Measurements from ENCODE around the gene WDR90.

Gene WDR90

DNA sequence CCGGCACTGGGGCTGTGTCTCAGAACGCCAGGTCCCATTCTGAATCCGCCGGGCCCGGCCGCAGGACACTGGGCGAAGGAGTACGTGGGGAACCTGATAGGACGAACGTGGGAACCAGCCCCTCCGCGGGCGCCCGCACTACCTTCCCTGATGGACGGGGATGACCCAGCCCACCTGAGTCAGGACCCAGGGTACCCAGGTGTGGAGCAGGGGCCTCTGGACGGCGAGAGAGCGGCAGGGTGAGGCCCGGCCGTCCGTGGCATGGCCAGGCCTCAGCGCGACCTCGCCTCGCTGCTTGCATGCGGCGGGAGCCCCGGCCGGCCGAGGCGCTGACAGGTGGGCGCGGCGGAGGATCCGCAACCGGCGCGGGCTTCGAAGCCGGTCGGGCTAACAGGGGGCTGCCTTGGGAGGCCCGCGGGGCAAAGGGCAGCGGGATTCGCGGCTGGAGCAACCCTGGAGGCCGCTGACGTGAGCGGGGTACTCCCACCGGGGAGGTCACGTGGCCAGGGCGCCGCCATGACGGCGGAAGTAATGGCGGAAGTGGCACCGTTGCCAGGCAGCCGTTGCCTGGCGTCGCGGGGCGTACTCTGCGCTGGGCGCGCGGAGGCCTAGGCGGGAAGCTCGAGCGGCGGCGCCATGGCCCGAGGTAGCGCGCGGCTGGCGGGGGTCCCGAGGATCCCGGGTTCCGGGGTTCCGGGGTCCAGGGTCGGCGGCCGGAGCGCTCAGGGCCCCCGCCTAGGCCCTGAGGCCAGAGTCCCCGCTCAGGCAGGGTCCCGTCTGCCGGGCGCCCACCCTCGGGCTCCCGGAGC, at the start of gene WDR90:
Gene WDR90, plus strand, starts transcription at position 585 of the 809 bp plus-strand sequence. Its CDS starts 52 bp downstream, at position 637.
- DNase-seq: peak; percentile 79 to 85

DNA sequence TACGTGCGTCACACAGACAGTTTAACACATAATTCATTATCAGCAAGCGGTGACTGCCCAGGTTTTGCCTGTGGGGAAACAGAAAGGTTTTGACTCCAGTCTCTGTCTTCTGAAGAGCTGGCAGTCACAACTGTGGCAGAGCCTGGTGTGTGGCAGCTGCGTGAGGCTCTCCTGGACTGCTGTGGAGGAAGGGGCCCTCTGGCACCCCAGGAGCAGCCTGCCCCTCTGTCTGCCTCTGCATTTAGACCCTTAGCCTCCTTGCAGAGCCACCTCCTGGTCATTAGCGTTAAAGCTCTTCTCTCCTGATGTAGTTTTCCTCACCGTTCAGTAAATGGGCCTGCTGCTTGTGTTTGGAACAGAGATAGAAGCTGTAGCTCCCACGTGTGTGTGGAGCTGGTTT, 48.4 kb upstream of the WDR90 start:
- DNase-seq: peak in 1 of 2 experiments; percentile 27

DNA sequence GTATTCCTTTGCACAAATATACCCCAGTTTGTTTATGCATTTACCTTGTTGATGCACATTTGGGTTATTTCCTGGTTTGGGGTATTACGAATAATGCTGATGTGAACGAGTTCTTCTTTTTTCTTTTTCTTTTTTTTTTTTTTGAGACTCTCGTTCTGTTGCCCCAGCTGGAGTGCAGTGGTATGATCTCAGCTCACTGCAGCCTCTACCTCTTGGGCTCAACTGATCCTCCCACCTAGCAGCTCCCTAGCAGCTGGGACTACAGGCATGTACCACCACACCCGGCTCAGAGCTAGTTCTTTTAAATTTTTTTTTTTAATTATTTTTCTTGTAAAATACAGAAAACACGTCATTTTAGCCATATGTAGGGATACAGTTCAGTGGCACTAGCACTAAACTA, 45.2 kb upstream of the WDR90 start:
- DNase-seq: no peak

DNA sequence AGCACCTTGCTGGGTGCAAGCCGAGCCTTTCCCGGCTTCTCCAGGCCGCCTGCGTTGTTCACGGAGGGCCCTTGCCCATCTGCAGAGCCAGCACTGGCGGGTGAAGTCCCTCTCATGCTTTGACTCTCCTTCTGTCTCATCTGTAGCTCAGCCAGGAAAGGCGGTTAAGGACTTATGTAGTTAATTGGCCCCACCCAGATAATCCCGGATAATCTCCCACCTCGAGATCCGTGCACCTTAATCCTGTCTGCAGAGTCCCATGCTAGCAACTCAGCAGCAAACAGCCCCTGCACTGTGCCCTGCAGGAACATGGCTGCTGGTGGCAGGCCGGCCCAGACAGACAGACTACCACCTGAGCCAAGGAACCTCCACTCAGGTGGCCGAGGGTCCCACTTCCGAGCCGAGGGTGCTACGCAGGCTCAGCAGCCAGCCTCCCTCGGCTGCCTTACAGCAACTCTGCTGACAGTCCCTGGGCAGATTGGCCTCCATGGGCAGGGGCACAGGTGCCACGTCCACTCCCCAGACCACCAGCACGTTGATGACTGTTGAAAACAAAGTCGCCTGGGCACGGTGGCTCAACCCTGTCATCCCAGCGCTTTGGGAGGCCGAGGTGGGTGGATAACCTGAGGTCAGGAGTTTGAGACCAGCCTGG, 42.4 kb upstream of the WDR90 start:
- DNase-seq: no peak

DNA sequence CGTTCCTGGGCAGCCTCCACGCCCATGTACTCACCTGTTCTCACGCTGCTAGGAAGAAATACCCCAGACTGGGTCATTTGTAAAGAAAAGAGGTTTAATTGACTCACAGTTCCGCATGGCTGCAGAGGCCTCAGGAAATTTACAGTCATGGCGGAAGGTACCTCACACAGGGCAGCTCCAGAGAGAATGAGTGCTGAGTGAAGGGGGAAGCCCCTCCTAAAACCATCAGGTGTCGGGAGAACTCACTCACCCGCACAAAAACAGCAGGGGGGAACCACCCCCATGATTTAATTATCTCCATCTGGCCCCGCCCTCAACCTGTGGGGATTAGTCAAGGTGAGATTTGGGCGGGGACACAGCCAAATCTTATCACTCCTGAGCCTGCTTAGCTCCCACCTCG, 41.1 kb upstream of the WDR90 start:
- DNase-seq: no peak

DNA sequence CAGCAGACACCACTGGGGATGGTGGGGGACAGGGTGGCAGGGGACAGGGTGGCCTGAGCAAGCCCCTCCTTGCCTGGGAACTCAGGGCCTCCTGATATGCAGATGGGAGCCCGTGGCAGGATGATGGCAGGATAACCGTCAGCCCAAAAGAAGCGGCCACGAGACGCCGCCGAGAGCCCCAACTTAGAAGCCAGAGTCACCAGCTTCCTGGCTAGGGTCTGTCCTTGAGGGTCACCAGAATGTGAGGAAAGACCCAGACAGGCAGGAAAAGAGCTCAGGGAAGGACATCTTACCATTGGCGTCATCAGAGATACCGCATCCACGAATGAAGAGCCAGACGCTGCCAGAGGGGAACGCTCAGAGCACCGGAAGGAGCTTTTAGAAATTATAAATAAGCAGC, 39.8 kb upstream of the WDR90 start:
- no peak for DNase-seq

DNA sequence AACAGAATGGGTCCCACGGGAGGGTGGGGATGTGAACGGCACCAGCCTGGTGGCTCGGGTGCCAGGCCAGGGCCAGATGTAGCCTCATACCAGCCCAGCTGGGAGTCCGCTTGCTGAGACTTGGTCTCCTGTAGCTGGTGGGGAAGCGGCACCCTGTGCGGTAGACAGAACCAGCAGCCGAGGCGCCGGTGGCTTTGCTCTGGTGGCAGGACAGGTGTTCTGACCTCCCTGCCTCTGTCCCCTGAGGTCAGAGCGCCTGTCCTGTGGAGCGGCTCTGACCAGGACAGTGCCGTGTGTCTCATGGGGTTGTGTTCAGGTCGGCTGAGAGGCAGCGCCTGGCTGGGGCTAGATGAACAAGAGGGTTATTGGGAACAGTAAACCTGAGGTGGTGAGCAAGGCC, 39.2 kb upstream of the WDR90 start:
- DNase-seq: no peak

DNA sequence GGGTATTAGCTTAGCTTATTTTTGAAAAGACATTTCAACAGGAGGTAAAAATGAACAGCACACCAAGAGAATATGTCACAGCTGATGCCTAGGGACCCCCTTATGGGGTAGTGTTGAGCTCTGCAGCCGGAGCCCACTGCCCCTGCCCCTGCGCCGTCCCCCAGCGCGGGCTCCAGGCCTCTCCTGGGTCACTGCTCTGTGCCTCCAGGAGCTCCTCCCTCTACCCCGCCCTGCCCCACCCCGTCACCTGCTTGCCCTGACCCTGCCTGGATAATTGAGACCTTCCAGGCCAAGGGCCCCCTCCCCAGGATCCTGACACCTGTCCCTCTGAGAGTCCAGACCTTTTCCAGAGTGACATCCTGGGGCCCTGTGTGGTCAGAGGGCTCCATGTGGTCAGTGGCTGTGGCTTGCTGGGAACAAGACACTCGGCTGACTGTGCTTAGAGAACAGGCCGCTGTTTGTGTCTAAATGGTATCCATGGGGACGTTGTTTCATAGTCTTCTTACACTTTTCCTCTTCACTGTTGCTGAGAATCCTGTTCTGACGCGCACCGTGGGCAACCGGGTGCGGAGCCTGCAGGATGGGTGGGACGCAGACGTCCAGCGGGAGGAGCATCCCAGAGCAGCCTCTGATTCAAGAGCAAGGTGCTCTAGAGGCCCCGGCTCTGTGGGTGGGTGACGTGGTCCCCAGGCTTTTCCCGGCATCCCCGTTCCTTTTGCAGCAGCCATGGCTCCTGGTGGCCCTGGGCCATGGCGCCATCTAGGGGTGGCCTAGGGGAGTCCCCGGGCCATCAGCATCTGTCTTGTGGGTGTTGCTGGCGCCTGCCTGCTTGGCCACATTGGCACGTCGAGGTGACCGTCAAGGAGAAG, 38.4 kb upstream of the WDR90 start:
- no peak for DNase-seq

DNA sequence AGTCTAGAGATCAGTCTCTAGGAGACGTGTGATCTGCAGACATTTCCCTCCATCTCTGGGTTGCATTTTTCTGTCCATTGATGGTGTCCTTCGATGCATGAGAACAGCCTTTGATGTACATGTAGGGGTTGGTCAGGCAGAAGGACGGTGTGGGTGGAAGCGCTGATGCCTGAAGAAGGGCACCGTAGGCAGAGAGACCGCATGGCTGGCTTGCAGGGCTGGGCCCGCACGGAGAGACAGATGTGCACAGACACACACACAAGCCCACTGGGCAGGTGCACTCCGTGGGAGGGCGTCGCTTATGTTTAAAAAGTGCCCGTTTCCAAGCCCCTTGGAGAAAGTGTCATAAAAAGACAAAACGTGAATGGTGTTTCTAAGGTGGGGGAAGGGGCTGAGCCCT, 34.0 kb upstream of the WDR90 start:
- no peak for DNase-seq

DNA sequence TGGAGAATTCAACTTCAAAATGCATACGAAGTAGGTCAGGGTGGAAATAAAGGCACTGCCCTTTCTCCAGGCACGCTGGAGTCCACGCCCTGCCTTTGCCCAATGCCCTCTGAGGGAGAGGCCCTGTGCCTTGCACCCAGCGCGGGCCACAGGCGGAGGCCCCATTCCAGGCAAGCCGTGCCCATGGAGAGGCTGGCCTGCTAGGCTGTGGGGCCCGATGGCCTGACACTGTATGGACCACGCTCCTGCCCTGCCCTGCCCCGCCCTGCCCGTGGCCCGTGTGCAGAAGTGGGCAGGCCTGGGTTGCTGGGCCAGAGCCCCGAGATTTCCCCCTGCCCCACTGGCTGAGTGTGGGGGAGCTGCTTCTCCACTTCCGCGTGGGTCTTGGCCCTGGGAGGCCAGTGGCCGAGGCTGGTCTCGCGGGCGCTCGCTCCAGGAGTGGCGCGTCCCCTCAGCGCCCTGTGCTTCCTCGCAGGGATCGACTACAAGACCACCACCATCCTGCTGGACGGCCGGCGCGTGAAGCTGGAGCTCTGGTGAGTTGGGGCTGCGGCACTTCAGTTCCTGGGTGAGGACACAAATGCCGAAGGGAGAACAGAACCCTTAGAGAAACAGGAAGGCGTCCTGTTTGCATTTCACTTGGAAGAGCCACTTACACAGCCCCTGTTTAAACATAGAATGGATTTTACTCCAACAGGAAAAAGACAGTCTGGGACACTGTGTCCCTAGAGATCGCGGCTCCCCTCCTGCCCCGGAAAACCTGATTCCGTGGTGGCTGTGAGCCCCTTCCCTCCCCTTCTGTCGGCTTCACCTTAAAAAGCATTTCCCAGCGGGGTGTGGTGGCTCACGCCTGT, 32.2 kb upstream of the WDR90 start:
- no peak for DNase-seq

DNA sequence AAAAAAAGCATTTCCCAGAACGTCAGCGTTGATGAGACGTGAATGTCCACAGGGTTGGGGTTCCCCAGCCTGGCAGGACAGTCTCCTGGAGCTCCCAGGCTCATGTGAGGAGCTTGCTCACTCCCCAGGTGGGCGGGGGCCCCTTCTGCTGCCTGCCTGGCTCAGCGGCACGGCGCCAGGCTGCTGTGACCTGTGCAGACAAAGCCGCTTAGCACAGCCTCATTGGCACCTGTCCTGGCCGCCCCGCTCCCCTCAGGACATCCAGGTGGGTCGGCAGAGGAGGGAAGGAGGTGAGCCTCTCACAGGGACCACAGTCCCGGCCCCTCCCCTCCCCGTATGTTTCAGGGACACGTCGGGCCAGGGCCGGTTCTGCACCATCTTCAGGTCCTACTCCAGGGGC, 31.3 kb upstream of the WDR90 start:
- no peak for DNase-seq

DNA sequence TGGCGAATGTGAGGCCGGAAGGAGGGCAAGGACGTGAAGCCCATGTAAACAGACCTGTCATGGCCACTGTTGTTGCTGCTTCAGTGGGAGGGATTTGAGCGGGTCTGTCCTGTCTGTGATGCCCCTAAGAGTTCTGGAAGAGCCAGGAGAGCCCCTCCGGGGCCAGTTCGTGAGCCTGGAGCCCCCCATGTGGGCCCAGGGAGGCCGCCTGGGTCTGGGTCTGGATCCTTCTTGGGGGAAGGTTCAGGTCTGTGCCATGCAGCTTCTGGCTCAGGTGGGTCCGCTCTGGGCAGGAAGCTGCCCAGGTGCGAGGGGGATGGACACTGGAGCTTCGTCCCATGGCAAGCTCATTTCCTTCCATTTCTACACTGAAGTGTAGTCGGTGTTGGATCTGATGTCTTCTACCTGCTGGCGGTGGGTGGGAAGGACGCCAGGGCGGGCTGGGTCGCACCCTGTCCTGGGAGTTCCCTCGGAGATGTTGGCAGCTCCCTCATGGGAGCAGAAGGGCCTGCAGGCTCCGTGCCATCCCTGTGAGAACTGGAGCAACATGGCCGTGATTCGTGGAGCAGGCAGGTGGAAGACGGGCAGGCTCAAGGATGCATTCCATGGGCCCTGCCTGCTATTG, 29.6 kb upstream of the WDR90 start:
- DNase-seq: no peak

DNA sequence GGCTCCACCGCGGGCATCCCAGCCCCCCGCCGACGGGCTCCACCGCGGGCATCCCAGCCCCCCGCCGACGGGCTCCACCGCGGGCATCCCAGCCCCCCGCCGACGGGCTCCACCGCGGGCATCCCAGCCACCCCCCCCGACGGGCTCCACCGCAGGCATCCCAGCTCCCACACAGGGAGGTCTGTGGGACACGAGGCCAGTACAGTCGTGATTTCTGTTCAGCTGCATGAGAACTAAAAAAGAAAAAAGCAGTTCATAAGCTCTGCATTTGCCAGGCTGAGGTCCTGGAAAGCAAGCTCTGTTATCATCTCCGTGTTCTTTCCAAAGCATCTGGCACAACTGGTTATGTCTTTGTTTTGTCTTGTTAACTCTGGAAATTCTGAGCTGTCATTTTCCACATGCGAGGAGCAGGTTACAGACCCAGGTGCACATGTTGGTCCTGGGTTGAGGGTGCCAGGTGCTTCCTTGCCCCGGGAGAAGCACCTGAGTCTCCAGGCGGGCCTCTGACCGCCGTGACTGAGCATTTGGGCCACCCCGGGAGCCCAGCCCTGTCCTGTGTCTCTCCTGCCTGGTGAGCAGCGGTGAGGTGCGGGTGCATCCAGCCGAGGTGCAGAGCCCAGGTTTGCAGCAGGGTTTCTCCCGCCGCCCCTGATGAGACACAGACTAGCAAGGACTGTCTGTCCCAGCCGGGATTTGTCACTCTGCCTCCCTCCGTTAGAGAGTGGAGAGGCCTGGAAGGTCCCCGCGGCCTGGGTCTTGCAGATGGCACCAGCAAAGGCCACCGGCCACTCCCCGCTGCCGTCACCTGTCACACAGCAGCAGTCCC, 28.3 kb upstream of the WDR90 start:
- no peak for DNase-seq

DNA sequence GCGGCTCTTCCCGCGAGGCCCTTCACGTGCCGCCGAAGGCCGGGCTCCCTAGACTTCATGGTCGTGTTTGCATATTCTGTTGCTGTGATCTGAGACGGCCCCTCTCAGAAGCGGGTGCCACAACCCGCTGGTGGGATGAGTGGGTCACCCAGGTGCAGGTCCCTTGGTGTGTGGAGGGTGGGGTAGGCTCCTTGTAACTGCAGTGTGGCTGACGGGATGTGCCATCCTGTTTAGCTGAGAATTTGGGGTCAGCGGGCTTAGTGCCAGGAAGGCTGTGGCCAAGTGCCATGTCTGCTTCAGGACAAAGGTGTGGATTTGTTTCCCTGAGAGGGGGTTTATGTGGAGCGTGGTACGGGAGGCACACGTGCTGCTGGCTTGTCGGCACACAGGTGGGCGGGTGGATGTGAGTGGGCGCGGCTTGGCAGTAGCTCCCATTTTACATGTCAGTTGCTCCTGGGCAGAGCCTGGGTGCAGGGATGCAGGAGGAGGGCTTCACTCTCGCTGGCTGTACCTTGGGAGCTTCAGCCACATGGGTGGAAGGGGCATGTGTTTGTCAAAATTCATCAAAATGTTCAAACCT, 27.5 kb upstream of the WDR90 start:
- no peak for DNase-seq

DNA sequence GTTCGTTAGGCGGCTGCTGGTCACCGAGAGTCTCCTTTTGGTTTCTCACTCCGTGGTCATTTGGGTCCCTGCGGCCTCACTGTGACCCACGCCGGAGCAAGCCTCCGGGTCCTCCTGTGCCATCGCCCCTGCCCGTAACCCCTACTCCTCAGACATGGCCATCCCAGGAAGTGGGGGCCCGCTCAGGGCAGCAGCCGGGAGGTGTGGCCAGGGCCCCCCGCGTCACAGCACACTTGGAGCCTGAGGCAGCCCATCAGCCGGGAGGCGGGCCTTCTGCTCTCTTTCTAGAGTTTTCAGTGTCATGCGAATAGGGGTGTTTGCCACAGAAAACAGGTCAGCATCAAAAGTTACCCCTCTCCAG, 26.3 kb upstream of the WDR90 start:
- DNase-seq: no peak

DNA sequence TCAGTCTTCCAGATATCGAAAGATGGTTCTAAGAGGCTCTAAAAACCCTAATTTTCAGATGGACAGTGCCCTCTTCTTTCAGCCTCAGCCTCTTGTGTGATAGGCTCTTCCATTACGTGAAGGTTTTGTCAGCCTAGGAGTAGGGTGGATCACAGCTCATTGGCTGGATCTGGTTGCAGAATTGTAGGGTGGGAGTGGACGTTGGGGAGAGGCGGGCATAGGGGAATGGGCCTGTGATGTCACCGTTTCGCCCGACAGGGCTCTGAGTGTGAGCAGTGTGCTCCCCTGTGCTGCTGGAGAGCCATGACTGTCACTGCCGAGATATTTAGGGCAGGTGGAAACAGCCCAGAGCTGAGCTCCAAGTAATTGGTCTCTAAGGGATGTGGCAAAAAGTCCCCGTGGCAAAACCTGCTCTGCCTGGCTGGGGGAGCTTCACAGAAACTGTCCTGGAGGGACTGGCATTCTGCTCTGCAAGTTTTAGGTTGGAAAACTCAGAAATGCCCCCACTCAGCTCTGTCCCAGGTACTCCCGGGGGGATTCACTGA, 24.6 kb upstream of the WDR90 start:
- DNase-seq: no peak

DNA sequence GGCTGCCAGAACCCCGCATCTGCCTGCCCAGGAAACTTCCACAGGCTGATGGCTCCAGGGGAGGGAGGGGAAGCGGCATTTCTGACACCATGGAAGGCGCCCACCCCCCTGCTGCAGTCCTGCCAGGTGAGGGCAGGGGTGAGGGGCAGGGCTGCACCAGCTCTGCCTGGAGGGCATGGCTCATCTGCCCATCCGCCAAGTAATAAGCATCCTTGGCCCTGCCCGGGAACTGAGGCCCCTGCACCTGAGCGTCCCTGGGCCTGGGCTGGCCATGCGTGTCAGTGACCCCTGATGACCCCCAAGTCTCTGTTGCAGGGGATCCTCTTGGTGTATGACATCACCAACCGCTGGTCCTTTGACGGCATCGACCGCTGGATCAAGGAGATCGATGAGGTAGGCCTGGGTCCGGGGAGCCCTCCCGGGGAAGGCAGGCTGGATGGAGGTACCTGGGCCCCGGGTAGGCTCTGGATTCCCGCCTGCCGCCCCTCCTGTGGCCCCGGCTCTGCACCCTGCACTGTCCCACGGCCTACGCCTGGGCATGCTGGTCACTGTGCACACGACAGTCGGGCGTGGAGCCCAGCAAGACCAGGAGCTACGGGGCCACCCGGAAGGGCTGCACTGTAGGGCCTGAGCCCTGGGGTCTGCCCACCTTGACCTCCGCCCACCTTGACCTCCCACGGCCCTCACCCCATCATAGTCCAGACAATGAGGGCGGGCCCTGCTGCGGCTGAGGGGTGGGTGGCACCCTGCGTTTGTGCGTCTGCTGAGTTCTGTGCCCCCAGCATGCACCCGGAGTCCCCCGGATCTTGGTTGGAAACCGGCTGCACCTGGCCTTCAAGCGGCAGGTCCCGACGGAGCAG, 23.8 kb upstream of the WDR90 start:
- no peak for DNase-seq

DNA sequence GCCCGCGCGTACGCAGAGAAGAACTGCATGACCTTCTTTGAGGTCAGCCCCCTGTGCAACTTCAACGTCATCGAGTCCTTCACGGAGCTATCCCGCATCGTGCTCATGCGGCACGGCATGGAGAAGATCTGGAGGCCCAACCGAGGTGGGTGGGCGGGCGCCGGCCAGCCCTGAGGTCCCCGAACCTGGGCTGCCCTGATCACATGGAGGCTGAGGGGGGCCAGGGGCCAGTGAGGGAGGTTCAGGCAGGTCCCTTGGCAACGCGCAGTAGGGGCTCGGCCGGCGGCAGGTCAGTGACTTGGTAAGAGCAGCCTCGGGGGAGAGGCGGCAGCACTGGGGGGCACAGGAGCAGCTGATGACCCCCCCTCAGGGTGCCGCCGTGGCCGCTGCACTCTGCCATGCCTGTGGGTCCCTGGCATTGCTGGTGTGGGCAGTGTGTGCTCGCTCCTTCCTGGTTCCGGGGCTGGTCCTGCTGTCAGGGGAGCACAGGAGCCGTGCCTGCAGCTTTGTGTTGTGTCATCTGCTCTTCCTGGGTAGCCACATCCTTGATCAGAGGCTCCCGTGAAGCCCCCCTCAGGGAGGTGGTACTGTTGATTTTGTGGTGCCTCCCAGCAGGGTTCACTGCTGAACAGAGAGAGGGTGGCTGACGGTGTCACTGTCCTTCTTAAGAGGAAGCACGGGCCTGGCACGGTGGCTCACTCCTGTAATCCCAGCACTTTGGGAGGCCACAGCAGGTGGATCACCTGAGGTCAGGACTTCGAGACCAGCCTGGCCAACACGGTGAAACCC, 23.0 kb upstream of the WDR90 start:
- no peak for DNase-seq

Measured in AML-193 (cell line).